Keratinocyte (primary cell): ENCODE measurements around the gene CFL2.

Experiments
- EZH2 ChIP-seq: IDR thresholded peaks from one replicate; pipeline ENCODE4 v1.6.1; 2012; ENCODE audit warnings: inconsistent platforms, mild to moderate bottlenecking, low read length, moderate library complexity
- TF ChIP-seq, protein P1 (sequence below), 3 experiments: IDR thresholded peaks in 1 of 3; conservative IDR thresholded peaks in 1 of 3; optimal IDR thresholded peaks in 1 of 3; 2 replicates in 2 of 3; 3 replicates in 1 of 3; pipeline versions ENCODE3 to v1.5.1; 2011; ENCODE audit warnings: low read length in 3 of 3, mild to moderate bottlenecking in 3 of 3, moderate library complexity in 2 of 3, control low read depth in 1 of 3, inconsistent platforms in 1 of 3; ENCODE audit not compliant: insufficient read depth in 2 of 3; ENCODE audit errors: extremely low read depth in 1 of 3

DNA sequence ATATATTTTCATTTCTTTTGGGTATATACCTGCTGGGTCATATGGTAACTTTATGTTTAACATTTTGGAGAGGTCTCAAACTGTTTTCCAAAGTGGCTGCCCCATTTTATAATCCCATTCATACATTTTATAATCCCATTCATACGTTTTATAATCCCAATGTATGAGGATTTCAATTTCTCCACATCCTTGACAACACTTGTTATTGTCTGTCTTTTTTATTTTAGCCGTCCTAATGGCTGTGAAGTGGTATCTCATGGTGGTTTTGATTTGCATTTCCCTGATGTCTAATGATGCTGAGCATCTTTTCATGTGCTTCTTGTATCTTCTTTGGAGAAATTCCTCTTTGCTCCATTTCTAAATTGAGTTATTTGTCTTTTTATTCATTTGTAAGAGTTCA lies 6.7 kb upstream of the CFL2 start:
- TF ChIP-seq, protein P1, sequence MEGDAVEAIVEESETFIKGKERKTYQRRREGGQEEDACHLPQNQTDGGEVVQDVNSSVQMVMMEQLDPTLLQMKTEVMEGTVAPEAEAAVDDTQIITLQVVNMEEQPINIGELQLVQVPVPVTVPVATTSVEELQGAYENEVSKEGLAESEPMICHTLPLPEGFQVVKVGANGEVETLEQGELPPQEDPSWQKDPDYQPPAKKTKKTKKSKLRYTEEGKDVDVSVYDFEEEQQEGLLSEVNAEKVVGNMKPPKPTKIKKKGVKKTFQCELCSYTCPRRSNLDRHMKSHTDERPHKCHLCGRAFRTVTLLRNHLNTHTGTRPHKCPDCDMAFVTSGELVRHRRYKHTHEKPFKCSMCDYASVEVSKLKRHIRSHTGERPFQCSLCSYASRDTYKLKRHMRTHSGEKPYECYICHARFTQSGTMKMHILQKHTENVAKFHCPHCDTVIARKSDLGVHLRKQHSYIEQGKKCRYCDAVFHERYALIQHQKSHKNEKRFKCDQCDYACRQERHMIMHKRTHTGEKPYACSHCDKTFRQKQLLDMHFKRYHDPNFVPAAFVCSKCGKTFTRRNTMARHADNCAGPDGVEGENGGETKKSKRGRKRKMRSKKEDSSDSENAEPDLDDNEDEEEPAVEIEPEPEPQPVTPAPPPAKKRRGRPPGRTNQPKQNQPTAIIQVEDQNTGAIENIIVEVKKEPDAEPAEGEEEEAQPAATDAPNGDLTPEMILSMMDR (optimal IDR thresholded peaks at IDR 0.05 in 1 of 3, IDR thresholded peaks at IDR 0.05 in 1 of 3, conservative IDR thresholded peaks at IDR 0.05 in 1 of 3; ENCODE audit: extremely low read depth in 1 of 3, insufficient read depth in 2 of 3, low read length in 3 of 3), result no peak
- TF ChIP-seq EZH2, result no peak
